HG03025 (cell line): ENCODE results near the gene SYNJ1.

Experiments
- ATAC-seq: cut with Tn5 transposase; IDR thresholded peaks from one replicate; pipeline ENCODE4 v1.9.1; 2021; ENCODE audit warnings: mild to moderate bottlenecking, moderate library complexity; ENCODE audit not compliant: unreplicated experiment, low FRiP score

The SYNJ1 gene

DNA sequence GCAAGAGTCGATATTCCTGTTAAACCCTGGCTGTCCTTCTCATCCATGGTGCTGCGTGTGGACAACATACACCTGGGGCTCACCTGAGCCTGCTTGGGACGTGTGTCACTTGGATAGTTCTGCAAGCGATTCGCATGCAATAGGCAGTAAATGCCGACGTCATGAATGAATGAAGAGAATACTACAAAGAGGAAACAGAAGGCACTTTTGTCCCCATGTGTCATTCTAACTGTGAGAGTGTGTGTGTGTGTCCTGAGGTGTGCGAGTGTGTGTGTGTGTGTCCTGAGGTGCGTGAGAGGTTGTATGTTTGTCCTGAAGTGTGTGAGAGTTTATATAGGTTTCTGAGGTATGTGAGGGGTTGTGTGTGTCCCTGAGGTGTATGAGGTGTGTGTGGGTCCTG is 141.8 kb downstream of the SYNJ1 start:
- no peak for ATAC-seq

GRCh38 chr21:32585042-32585710 is 142.6 kb downstream of the SYNJ1 start, which contains the start of gene TCP10L:
TCP10L (minus strand) TSS chr21:32585523; CDS start chr21:32584304, 1,219 bp downstream.
- ATAC-seq: no peak

- no peak for ATAC-seq
These were observed 143.3 kb downstream of the SYNJ1 start for GRCh38 chr21:32584472-32584871.

GRCh38 chr21:32581732-32582131 is 146.1 kb downstream of the SYNJ1 start:
- no peak for ATAC-seq

DNA sequence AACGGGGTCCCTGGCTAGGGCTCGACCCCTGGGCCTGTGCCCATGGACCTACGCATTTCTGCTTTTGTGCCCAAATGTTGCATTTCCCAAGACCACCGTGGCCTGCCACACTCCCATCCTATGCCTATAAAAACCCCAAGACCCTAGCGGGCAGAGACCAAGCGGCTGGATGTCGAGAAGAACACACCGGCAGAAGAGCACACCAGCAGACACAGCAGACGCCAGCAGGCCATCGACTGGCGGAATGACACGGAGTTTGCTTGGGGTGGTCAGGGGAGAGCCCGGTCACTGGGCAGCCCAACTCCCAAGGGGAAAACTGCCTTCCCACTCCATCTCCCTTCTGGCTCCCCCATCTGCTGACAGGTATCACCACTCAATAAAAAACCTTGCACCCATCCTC is 146.9 kb downstream of the SYNJ1 start:
- ATAC-seq: no peak
